HG03378 (cell line): ENCODE measurements around the gene CCDC69.

Source experiments
- ATAC-seq: cut with Tn5 transposase; IDR thresholded peaks from one replicate; pipeline ENCODE4 v1.9.1; 2021; ENCODE audit warnings: mild to moderate bottlenecking, moderate library complexity; ENCODE audit not compliant: unreplicated experiment

CCDC69 gene

GRCh38 chr5:151173711-151174611, 49.9 kb downstream of the CCDC69 start:
- ATAC-seq, result no peak

- ATAC-seq, result no peak
These were observed 52.4 kb downstream of the CCDC69 start for GRCh38 chr5:151171529-151171928.

DNA sequence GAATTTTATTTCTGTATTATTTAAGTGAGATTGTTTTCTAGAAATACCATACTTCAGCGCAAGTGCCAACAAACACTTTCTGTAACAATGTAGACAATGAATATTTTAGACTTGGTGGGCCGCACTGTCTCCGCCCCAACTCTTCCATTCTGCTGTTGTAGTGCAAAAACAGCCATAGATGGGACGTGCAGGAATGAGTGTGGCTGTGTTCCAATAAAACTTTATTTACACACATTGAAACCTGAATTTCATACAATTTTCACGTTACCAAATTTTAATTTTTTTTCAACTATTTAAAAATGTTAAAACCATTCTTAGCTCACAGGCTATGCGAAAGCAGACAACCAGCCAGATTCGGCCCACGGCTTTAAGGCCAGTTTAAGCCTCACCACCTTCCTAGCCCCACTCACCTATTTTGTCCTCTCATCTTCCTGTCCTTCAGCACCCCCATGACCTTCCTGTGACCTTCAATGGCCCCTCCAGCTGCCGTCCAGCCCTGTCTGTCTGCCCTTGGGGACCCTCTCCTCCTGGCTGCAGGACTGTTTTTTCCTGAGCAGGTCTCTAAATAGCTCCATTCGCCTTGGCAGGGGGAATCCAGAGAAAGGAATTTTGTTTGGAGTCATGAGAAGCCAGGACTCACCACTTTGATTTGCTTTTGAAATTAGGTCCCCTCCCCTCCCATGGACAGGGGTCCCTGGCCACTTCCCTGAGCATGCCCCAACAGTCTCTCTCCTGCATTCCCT, 55.1 kb downstream of the CCDC69 start:
- ATAC-seq, result no peak

- no peak for ATAC-seq
These were observed 56.9 kb downstream of the CCDC69 start for GRCh38 chr5:151167022-151167421.

GRCh38 chr5:151164687-151165392, 59.1 kb downstream of the CCDC69 start:
- ATAC-seq, result peak; percentile 88

DNA sequence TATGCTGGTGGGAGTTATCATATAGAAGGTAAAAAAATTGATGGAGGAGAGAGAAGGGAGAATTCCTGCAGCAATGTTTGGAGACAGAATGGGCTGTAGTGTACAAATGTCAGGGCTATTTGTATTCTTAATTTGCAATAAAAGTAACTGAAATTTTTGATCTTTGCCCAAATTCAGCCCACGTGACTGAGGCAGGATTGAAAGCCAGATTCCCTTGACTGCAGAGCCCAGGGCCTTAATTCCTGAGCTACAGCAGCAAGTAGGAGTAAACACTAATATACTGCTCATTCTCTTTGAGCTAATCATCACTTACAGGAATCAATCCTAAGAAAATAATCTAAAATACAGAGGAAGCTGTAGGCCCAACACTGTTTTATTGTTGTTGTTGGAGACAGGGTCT, 61.1 kb downstream of the CCDC69 start:
- ATAC-seq, result no peak

DNA sequence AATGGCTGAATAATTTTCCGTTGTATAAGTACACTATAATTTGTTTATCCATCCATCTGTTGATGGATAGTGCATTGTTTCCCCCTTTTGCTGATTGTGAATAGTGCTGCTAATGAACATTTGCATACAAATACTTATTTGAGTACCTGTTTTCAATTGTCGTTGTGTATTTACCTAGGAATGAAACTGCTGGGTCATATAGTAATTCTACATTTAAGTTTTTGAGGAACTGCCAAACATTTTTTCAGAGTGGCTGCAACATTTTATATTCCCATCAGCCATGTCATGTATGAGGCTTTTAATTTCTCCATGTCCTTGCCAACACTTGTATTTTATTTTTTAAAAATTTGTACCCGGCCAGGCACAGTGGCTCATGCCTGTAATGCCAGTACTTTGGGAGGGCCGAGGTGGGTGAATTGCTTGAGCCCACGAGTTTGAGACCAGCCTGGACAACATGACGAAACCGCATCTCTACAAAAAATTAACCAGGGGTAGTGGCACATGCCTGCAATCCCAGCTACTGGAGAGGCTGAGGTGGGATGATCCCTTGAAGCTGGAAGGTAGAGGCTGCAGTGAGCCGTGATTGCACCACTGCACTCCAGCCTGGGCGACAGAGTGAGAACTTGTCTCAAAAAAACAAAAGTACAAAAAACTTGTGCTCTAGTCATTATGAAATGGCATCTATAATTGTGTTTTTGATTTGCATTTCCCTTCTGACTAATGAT, 64.1 kb downstream of the CCDC69 start:
- no peak for ATAC-seq

GRCh38 chr5:151158287-151158661, 65.6 kb downstream of the CCDC69 start:
- no peak for ATAC-seq

DNA sequence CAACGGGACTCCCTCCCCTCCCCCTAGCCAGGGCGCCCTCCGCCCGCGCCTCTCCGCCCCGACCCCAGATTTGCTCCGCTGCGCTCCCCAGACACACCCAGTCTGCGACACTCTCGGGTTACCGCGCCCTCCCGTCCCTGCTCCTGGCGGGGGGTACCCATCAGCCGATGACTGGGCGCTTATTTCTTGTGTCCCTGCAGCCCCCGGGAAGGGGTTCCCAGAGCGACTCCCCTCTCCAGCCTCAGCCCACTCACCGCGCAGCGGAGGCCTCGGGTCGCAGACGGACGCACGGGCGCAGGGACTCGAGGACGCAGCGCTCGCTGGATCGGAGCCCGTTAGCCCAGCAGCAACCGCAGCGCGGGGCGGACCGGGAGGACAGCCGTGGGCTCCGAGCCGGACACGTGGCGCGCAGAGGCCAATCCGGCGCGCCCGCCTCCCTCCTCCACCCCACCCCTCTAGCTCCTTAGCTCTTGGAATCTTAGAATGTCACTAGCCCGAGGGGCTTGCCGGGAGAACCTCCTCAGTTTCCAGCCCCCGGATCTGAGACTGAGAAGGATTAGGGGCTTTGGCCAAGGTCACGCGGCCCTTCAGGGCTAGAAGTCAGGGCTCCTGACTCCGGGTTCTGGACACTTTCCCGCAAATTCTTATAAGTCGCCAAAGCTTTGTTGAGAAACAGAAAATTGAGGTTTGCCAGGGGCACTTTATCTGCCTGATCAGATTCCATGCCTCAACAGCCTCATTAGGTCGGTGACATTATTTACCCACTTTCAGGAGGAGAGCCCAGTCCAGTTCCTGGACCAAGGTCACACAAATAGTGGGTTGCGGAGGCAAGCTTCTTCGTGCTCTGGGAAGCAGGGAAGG, 66.2 kb downstream of the CCDC69 start, which contains the start of gene ANXA6:
TSS of gene ANXA6 (minus strand) at position 354 of the 861 bp plus-strand sequence. CDS start 9,878 bp downstream, outside the sequence.
- no peak for ATAC-seq

- ATAC-seq, result no peak
These were observed 67.1 kb downstream of the CCDC69 start for GRCh38 chr5:151156507-151157420.

DNA sequence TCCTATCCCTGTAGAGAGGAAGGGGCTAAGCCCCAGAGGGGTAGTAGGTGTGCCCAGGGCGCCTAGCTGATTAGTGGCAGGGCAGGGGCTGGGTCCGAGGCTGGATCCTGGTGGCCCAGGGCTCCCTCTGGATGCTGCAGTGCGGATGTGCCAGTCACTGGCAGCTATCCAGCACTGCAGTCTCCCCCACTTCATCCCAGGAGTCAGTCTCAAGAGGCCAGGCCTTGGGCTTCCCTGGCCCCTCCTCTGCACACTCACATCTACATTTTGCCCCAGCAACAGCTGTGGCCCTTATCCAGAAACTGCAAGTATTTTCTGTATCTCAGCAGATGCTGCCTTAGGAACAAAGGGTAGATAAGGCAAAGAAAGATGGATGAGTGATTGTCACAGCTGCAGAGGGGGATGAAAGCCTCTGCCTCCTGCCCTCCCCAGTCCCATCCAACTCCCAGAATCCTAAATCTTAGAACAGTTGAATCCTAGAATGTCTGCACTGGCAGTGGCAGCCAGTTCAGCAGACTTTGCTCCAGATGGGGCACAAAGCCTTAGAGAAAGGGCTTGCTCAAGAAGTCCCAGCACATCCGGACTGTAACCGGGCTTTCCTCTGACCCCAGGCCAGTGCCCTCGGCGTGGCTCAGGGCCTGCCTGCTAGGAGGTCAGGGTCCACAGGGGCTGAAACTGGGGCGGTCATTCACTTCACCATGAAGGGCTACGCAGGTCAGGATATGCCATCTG, 68.0 kb downstream of the CCDC69 start:
- peak; percentile 23 for ATAC-seq

- peak; percentile 25 for ATAC-seq
These were observed 68.7 kb downstream of the CCDC69 start for GRCh38 chr5:151154931-151155774.

DNA sequence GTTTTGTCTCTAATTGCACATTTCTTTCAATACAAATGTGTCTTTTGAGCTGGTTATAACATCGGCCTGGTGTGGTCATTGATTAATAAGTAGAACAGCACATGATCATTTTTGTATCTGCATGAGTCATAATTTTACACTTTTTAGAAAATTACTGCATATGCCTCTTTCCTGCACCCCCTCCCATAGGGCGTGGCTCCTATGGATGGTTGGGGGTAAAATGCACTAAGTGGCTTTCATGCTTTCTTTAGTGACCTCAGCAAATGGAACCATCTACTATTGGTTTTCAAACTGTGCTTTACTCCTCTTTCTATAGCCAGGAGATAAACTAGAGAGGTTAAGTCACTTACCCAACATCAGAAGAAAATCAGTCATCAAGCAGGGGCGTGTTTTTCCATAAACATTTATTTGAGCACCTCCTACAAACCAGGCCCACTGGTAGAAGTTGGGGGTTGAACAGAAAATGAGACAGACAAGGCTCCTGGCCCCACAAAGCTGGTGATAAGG, 70.1 kb downstream of the CCDC69 start:
- no peak for ATAC-seq

DNA sequence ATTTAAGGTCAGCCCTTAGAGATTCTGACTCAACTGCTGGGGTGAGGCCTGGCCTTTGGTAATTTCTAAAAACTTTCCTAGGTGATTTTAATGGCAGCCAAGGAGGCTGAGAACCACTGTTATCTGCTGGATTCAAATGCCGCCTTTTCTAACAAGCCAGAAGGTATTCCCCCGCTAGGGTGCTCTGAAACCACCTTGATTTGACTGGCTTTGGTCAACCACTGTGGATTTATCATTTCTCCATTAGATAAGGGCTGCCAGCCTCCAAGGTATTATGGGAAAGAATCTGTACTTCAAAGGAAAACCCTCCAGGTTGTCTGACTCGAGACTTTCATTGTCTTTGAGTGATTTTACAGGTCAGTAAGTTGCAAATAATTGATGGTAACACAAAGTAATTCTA, 70.6 kb downstream of the CCDC69 start:
- ATAC-seq, result no peak

DNA sequence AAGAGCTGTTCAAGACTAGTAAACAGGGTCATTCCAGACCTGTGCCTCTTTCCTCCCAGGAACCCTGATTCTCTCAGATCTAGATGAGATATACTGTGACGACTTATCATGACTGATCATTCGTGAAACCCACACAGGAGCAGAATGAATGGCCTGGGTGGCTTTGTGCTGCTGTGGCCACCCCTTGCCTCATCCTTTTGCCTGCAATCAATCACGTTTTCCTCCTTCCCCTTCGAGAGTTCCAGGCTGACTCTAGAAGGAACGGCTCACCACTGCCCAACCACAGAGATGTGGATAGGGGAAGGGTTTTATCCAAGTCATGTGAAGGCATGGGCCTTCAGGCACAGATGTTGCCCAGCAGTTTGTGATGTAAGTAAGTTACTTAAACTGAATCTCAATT, 72.1 kb downstream of the CCDC69 start:
- ATAC-seq, result peak; percentile 47

DNA sequence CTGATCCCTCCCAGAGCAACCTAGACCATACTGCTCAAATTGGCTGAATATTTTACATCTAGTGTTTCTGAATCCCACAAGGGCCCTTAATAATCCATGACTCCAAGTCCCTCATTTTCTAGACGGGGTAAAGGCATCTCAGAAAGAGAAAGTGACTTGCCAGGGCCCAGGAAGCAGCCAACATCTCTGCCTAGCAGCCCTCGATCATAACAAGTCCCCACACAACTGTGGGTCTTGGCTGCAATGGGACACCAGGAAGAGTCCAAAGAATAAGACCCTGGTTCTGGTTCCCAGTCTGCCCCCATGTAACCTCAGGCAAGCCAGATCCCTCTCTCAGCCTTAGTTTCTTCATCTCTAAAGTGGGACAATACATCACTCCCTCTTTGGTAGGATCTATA, 72.6 kb downstream of the CCDC69 start:
- no peak for ATAC-seq
